Stimulated activated CD8-positive, alpha-beta memory T cell treated with anti-CD3 and anti-CD28 coated beads, Interleukin-2, amount 100 ng/mL, for 48 hours (primary cell): ENCODE results near the gene WWOX.
"Not testable (repeated sequence)": the region's sequence is repeated elsewhere in the genome, so short reads cannot be mapped to it uniquely, and the experiment has no call there.

Experiments used
- DNase-seq, 2 donors: peaks; one replicate each; pipeline ENCODE4 v3.0.0-alpha.2; 2020; ENCODE audit warnings: low read depth in 2 of 2

Gene WWOX

GRCh38 chr16:78684655-78685375 is 585.4 kb downstream of the WWOX start:
- no peak for DNase-seq

GRCh38 chr16:78686601-78687000 is 587.1 kb downstream of the WWOX start:
- DNase-seq = no peak

DNA sequence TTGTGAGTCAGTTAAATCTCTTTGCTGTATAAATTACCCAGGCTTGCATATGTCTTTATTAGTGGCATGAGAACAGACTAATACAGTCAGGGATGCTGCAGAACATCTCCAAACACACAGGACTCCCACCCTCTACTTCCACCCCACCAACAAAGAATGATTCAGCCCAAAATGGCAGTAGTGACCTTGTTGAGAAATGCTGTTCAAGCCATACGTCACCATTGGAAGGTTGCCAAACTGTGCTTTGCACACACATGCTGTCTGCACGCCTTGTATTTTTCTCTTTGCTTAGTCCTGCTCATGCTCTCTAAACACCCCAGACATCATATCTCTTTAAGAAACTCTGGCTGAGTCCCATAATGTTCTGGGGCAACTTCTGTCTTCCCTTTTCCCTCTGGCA is 589.6 kb downstream of the WWOX start:
- no peak for DNase-seq

- DNase-seq = no peak
Measured at GRCh38 chr16:78689536-78689935, 590.1 kb downstream of the WWOX start.

- DNase-seq = no peak
Measured at GRCh38 chr16:78690510-78690909, 591.1 kb downstream of the WWOX start.

GRCh38 chr16:78691746-78692145 is 592.3 kb downstream of the WWOX start:
- DNase-seq = not testable (repeated sequence)

DNA sequence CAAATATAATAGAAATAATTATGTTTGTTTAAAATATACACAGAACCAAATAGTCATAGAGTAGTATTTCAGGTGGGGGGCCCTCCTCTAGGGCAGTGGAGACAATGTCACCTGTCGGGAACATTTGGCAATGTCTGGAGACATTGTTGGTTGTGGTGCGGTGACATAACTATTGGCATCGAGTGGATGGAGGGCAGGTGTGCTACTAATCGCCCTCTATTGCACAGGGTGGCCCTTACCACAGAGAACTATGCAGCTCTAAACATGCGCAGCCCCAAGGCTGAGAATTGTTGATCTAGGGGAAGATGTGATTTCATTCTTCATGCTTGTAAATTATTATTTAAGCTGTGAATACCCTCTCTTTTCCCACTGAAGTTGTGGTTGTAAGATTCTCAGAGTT is 594.0 kb downstream of the WWOX start:
- DNase-seq = no peak

- DNase-seq = no peak
Measured at GRCh38 chr16:78694414-78694813, 595.0 kb downstream of the WWOX start.

- no peak for DNase-seq
Measured at GRCh38 chr16:78695391-78695790, 595.9 kb downstream of the WWOX start.

DNA sequence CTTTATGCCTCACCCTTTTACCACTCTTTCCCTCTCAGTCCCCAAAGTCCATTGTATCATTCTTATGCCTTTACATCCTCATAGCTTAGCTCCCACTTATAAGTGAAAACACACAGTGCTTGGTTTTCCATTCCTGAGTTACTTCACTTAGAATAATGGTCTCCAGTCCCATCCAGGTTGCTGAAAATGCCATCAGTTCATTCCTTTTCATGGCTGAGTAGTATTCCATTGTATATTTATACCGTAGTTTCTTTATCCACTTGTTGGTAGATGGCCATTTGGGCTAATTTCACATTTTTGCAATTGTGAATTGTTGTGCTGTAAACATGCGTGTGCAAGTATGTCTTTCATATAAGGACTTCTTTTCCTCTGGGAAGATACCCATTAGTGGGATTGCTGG is 597.3 kb downstream of the WWOX start:
- no peak for DNase-seq

GRCh38 chr16:78697426-78697825 is 598.0 kb downstream of the WWOX start:
- DNase-seq = no peak

GRCh38 chr16:78703936-78704335 is 604.5 kb downstream of the WWOX start:
- no peak for DNase-seq

DNA sequence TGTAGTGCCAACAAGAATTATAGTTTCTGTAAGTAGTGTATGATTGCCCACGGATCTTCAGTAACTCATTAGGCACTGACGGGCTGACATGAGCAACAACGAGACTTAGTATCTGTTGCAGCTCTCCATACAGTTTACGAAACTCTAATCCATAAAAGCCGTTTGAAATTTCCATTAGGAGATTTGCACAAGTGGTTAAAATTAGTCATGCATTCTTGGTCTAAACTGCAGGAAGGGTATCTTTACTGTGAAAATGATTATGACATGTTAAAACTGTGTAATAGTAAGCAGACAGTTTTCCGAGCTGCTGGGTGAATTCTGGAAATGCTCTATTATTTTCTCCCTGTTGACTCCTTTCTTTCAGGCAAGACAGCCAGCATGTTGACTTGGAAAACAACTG is 605.0 kb downstream of the WWOX start:
- no peak for DNase-seq

- DNase-seq = no peak
Measured at GRCh38 chr16:78705694-78706093, 606.2 kb downstream of the WWOX start.

DNA sequence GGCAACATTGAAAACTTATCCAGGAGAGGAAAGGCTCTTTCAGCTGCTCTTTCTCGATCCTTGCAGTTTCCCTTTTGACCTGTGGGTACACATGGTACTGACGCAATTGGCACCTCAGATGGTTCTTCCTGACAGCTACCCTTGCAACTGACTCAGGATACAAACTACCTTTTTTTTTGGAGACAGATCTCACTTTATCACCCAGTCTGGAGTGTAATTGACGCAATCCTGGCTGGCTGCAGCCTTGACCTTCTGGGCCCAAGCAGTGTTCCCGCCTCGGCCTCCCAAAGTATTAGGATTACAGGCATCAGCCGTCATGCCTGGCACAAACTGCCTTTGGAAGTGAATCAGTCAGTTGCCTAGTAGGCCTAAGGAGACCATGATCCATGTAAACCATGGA is 607.2 kb downstream of the WWOX start:
- no peak for DNase-seq

DNA sequence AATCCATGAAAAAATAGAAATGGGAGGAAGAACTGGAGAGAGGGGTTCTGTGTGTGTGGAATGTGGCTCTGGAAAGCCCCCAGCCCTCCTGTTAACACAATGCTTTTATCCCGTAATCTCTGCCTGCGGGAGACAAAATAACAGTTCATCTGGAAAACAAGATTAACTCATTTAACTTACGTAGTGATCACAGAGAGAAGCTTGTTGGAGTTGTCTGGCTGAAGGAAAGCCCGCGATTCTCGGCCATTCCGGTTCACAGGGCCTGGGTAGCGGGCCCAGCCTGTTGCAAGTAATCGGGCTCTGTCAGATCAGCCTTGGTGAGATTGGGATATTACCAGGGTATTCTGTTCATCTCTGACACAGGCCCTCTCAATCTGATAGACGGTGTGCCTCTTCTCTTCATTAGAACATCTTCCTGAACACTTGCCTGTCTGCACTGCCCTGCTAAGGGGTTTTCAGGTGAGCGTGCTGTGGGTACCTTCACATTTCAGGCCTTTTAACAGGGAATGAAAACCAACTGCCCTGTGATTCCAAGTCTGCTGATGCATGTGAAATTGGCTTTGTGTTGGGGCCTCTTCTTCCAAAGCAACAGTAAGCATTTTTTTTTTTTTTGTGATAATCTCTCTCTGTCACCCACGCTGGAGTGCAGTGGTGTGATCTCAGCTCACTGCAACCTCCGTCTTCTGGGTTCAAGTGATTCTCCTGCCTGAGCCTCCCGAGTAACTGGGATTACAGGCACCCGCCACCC is 609.9 kb downstream of the WWOX start:
- no peak for DNase-seq

GRCh38 chr16:78715106-78715505 is 615.7 kb downstream of the WWOX start:
- DNase-seq = no peak

DNA sequence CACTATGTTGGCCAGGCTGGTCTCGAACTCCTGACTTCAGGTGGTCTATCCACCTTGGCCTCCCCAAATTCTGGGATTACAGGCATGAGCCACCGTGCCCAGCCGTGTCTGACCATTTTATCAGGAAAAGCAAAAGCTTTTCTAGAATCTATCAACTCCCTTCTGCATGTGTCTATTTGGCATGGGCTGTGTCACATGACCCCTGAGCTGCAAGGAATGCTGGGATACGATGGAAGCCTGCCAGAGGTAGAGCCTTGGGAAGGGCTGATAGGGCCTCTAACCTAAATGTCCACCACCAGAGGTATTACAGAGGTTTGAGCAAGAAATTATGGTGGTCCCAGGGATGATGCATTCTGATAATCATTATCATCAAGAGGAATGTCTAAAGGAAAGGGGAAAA is 616.2 kb downstream of the WWOX start:
- no peak for DNase-seq

- DNase-seq = no peak
Measured at GRCh38 chr16:78718141-78718540, 618.7 kb downstream of the WWOX start.

- DNase-seq = no peak
Measured at GRCh38 chr16:78720416-78720815, 621.0 kb downstream of the WWOX start.

GRCh38 chr16:78727536-78727935 is 628.1 kb downstream of the WWOX start:
- no peak for DNase-seq

- DNase-seq = no peak
Measured at GRCh38 chr16:78729687-78730086, 630.2 kb downstream of the WWOX start.

GRCh38 chr16:78731785-78732184 is 632.3 kb downstream of the WWOX start:
- no peak for DNase-seq

DNA sequence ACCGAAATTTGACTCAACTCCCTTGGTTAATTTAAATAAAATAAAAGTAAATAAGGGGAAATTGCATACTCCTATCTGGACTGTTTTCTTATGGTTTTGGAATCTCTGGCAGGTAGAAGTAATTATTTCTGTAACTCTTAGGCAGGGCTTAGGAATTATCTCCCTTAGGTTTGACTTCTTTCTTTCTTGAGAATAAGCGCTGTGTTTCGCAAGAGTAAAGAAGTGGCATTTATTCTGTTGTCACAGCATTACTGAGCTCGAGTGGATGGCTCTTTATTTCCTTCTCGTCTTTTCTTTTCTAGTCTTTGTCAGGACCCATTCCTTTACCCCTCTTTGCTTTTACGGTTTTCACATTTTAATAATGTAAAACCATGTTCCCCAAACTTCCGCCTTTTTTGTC is 633.2 kb downstream of the WWOX start:
- DNase-seq = no peak
